ENCODE data around the gene CENPL.

DNA sequence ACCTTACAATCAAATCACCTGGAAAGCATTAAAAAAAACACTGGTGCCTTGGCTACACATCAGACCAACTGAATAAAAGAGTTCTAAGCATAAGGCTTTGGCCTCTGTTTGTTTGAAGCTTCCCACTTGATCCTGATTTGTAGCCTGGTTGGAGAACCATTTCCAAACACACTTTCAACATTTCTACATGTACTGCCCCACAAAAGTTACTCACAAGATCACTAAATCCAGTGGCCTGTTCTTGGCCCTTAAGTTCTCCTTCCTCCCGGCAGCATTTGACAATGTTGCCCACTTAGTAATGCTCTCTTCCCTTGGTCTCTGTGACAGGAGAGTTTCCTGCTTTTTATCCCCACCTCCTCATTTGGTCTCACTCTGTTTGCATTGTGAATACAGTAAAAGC, 31.3 kb upstream of the CENPL start:
- TF ChIP-seq, protein P1, sequence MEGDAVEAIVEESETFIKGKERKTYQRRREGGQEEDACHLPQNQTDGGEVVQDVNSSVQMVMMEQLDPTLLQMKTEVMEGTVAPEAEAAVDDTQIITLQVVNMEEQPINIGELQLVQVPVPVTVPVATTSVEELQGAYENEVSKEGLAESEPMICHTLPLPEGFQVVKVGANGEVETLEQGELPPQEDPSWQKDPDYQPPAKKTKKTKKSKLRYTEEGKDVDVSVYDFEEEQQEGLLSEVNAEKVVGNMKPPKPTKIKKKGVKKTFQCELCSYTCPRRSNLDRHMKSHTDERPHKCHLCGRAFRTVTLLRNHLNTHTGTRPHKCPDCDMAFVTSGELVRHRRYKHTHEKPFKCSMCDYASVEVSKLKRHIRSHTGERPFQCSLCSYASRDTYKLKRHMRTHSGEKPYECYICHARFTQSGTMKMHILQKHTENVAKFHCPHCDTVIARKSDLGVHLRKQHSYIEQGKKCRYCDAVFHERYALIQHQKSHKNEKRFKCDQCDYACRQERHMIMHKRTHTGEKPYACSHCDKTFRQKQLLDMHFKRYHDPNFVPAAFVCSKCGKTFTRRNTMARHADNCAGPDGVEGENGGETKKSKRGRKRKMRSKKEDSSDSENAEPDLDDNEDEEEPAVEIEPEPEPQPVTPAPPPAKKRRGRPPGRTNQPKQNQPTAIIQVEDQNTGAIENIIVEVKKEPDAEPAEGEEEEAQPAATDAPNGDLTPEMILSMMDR (IDR thresholded peaks at IDR 0.05): no peak
- TF ChIP-seq POLR2AphosphoS5 (IDR thresholded peaks at IDR 0.05; ENCODE audit: insufficient read depth in 1 of 2, low read depth in 1 of 2) (no peak), POLR2A (IDR thresholded peaks at IDR 0.05) (no peak)

Measured in vagina (tissue), 2 donors.